A204.1 (cell line): ENCODE measurements around the gene PATZ1.

Source experiments
- FAIRE-seq: peaks from 2 replicates; lab custom pipeline; 2012; peaks lifted over from hg19 to GRCh38; lab: Jason Lieb, UNC

PATZ1 gene

GRCh38 chr22:31279327-31279669, 66.8 kb downstream of the PATZ1 start:
- no peak for FAIRE-seq

DNA sequence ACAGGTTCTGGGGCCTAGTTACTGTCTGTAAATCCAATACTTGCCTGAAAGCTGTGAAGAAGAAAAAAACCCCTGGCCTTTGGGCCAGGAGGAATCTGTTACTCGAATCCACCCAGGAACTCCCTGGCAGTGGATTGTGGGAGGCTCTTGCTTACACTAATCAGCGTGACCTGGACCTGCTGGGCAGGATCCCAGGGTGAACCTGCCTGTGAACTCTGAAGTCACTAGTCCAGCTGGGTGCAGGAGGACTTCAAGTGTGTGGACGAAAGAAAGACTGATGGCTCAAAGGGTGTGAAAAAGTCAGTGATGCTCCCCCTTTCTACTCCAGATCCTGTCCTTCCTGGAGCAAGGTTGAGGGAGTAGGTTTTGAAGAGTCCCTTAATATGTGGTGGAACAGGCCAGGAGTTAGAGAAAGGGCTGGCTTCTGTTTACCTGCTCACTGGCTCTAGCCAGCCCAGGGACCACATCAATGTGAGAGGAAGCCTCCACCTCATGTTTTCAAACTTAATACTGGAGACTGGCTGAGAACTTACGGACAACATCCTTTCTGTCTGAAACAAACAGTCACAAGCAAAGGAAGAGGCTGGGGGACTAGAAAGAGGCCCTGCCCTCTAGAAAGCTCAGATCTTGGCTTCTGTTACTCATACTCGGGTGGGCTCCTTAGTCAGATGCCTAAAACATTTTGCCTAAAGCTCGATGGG, 67.4 kb downstream of the PATZ1 start:
- no peak for FAIRE-seq

DNA sequence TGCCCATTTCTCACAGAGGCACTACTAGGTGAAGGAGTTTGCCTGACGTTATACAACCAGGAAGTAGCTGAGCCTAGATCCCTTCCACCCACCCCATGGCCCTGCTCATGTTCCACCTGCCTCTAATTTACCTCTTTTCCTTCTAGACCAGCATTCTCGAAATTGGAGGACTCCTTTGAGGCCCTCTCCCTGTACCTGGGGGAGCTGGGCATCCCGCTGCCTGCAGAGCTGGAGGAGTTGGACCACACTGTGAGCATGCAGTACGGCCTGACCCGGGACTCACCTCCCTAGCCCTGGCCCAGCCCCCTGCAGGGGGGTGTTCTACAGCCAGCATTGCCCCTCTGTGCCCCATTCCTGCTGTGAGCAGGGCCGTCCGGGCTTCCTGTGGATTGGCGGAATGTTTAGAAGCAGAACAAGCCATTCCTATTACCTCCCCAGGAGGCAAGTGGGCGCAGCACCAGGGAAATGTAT, 68.0 kb downstream of the PATZ1 start:
- FAIRE-seq: no peak

GRCh38 chr22:31277741-31278140, 68.4 kb downstream of the PATZ1 start:
- no peak for FAIRE-seq

GRCh38 chr22:31276426-31277167, 69.5 kb downstream of the PATZ1 start:
- FAIRE-seq: no peak
